GM23338 (cell line): Measurements from ENCODE around the gene TMEM63B. TPM values are rescaled to one million over a fixed set of nuclear protein-coding genes. Genes with fewer than 3 reads are reported as not detected.

ENCODE experiments used
- ATAC-seq: fragments of 200-7000 bp; cut with Tn5 transposase; 3 replicates; pipeline ENCODE4 v1.9.1; 2020
- DNase-seq: peaks from one replicate; pipeline ENCODE4 v3.0.0-alpha.2; 2015; ENCODE audit warnings: low spot score
- H2AFZ ChIP-seq: fragments of 200-600 bp; sonication (generic); 2 replicates; pipeline ENCODE4 v1.8.0; 2016; ENCODE audit warnings: antibody characterized with exemption, mild to moderate bottlenecking, moderate library complexity
- H3F3A ChIP-seq: fragments of 200-600 bp; sonication (generic); replicated peaks from 2 replicates; pipeline ENCODE4 v1.8.0; 2017; ENCODE audit warnings: antibody characterized with exemption, mixed run types, low read depth
- H3K27ac ChIP-seq: fragments of 200-600 bp; sonication (generic); 2 replicates; pipeline ENCODE4 v1.6.1; 2016; ENCODE audit warnings: low read depth
- H3K27me3 ChIP-seq: fragments of 200-600 bp; sonication (generic); 2 replicates; pipeline ENCODE4 v1.8.0; 2016; ENCODE audit warnings: mild to moderate bottlenecking, mixed run types, moderate library complexity; ENCODE audit not compliant: insufficient read depth
- H3K36me3 ChIP-seq: fragments of 200-600 bp; sonication (generic); 2 replicates; pipeline ENCODE4 v1.8.0; 2016; ENCODE audit warnings: mild to moderate bottlenecking; ENCODE audit not compliant: insufficient read depth
- H3K4me1 ChIP-seq: fragments of 200-600 bp; sonication (generic); 2 replicates; pipeline ENCODE4 v1.8.0; 2016; ENCODE audit warnings: mild to moderate bottlenecking, moderate library complexity; ENCODE audit not compliant: insufficient read depth
- H3K4me2 ChIP-seq: fragments of 200-600 bp; sonication (generic); 2 replicates; pipeline ENCODE4 v1.7.1; 2017; ENCODE audit warnings: mixed run types
- H3K4me3 ChIP-seq: fragments of 200-600 bp; sonication (generic); 2 replicates; pipeline ENCODE4 v1.6.1; 2016; ENCODE audit warnings: mixed run types
- H3K79me2 ChIP-seq: fragments of 200-600 bp; sonication (generic); replicated peaks from 2 replicates; pipeline ENCODE4 v1.8.0; 2017; ENCODE audit warnings: mild to moderate bottlenecking; ENCODE audit not compliant: insufficient read depth
- H3K9me2 ChIP-seq: fragments of 200-600 bp; sonication (generic); 2 replicates; pipeline ENCODE4 v1.8.0; 2017; ENCODE audit not compliant: insufficient read depth
- H4K20me1 ChIP-seq: fragments of 200-600 bp; sonication (generic); replicated peaks from 2 replicates; pipeline ENCODE4 v1.8.0; 2017; ENCODE audit warnings: mild to moderate bottlenecking; ENCODE audit not compliant: insufficient read depth
- H3K27ac Mint-ChIP-seq: 2 replicates; pipeline ENCODE4 v1.8.0; 2020; ENCODE audit warnings: inconsistent platforms, mild to moderate bottlenecking, moderate library complexity, mixed read lengths
- H3K27me3 Mint-ChIP-seq: 3 replicates; pipeline ENCODE4 v1.8.0; 2022; ENCODE audit warnings: low read depth, mild to moderate bottlenecking, moderate library complexity, mixed read lengths, inconsistent platforms; ENCODE audit not compliant: insufficient read depth, poor library complexity
- H3K36me3 Mint-ChIP-seq: 3 replicates; pipeline ENCODE4 v1.8.0; 2021; ENCODE audit warnings: low read depth, mild to moderate bottlenecking, inconsistent platforms, moderate library complexity, mixed read lengths
- H3K4me1 Mint-ChIP-seq: 3 replicates; pipeline ENCODE4 v1.8.0; 2020; ENCODE audit warnings: mild to moderate bottlenecking, inconsistent platforms, mixed read lengths
- H3K4me3 Mint-ChIP-seq: 3 replicates; pipeline ENCODE4 v1.8.0; 2021; ENCODE audit warnings: moderate library complexity, mild to moderate bottlenecking, inconsistent platforms, mixed read lengths
- H3K9me3 Mint-ChIP-seq: 3 replicates; pipeline ENCODE4 v1.8.0; 2020; ENCODE audit warnings: moderate library complexity, mild to moderate bottlenecking, inconsistent platforms, mixed read lengths
- CREB1 ChIP-seq: fragments of 250-450 bp; sonication (Bioruptor Pico); IDR thresholded peaks from 2 replicates; pipeline ENCODE4 v1.5.0; 2020; ENCODE audit warnings: low read depth, mild to moderate bottlenecking, moderate library complexity
- EZH2 ChIP-seq: fragments of 200-600 bp; sonication (generic); IDR thresholded peaks from one replicate; pipeline ENCODE4 v1.8.0; 2017; ENCODE audit warnings: antibody characterized with exemption, mild to moderate bottlenecking, low read depth; ENCODE audit not compliant: unreplicated experiment
- EZH2phosphoT487 ChIP-seq: fragments of 200-600 bp; sonication (generic); IDR thresholded peaks from one replicate; pipeline ENCODE4 v1.8.1; 2018; ENCODE audit warnings: antibody characterized with exemption; ENCODE audit not compliant: unreplicated experiment
- JUNB ChIP-seq: IDR thresholded peaks from one replicate; pipeline ENCODE4 v1.6.1; 2016; ENCODE audit warnings: antibody characterized with exemption; ENCODE audit not compliant: unreplicated experiment
- NANOG ChIP-seq: IDR thresholded peaks from 2 replicates; pipeline ENCODE4 v1.6.1; 2016; ENCODE audit warnings: antibody characterized with exemption, borderline replicate concordance
- POLR2AphosphoS5 ChIP-seq: IDR thresholded peaks from 2 replicates; pipeline ENCODE4 v1.6.1; 2016; ENCODE audit warnings: antibody characterized with exemption, low read depth
- ZNF114 ChIP-seq: fragments of 250-450 bp; sonication (Bioruptor Pico); IDR thresholded peaks from 2 replicates; pipeline ENCODE4 v1.5.0; 2020; ENCODE audit warnings: mild to moderate bottlenecking, moderate library complexity
- polyA plus RNA-seq: library from polyadenylated mRNA; unstranded; fragments of >200 nt; fragmentation: Nextera tagmentation; extraction: Ambion mirVana; gene quantifications from 2 replicates; pipeline ENCODE4 v1.2.1, GENCODE V29; 2016
- total RNA-seq: library from RNA; depleted of rRNA; stranded (reverse); fragments of >200 nt; shearing (Covaris generic); gene quantifications from 2 replicates; pipeline ENCODE4 v1.2.3, GENCODE V29; 2014
- TF ChIP-seq, protein P1 (sequence below): IDR thresholded peaks from one replicate; pipeline ENCODE4 v1.6.1; 2018; ENCODE audit warnings: antibody characterized with exemption; ENCODE audit not compliant: unreplicated experiment
- TF ChIP-seq, protein P2 (sequence below): fragments of 250-450 bp; sonication (Bioruptor Pico); IDR thresholded peaks from 2 replicates; pipeline ENCODE4 v1.5.0; 2020; ENCODE audit warnings: mild to moderate bottlenecking, moderate library complexity
- TF ChIP-seq, protein P3 (sequence below), 2 experiments: fragments of 200-600 bp in 1 of 2; sonication (generic) in 1 of 2; conservative IDR thresholded peaks; 2 replicates each; pipeline versions ENCODE4 v1.5.1 to v1.6.1; 2016 to 2017; ENCODE audit warnings: antibody characterized with exemption in 2 of 2, low read depth in 2 of 2, mild to moderate bottlenecking in 2 of 2, moderate library complexity in 1 of 2
- TF ChIP-seq, protein P4 (sequence below): IDR thresholded peaks from 2 replicates; pipeline ENCODE4 v1.6.1; 2016; ENCODE audit warnings: antibody characterized with exemption

TMEM63B gene
- total and polyA plus RNA-seq, 2 experiments from 2014 or later = 10.1 to 36.0 TPM

DNA sequence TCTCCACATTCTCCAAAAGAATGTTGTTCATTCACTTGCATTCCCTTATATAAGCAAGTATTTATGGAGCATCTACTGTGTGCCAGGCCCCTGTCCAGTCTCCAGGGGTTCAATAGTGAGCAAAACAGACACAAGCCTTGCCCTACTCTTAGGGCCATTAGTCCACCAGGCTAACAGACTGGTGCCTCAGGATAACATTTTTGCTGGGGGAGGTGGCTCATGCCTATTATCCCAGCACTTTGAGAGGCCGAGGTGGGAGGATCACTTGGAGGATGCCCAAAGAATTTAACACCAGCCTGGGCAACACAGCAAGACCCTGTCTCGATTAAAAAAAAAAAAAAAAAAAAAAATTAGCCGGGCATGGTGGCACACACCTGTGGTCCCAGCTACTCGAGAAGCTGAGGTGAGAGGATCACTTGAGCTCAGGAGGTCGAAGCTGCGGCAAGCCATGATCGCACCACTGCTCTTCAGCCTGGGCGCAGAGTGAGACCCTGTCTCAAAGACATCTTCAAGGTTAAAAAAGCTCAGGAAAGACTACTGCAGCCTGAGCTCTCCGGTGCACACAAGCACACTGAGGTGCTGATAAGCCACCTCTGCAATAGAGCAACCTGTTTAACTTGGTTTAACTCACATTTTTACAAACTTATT is 51.2 kb downstream of the TMEM63B start (continued):
- TF ChIP-seq ZNF114 (CRISPR knock-in tag) (no peak), CREB1 (CRISPR knock-in tag) (no peak), JUNB (no peak), EZH2phosphoT487 (no peak), POLR2AphosphoS5 (no peak), EZH2 (no peak), NANOG (no peak)
- TF ChIP-seq, protein P1, sequence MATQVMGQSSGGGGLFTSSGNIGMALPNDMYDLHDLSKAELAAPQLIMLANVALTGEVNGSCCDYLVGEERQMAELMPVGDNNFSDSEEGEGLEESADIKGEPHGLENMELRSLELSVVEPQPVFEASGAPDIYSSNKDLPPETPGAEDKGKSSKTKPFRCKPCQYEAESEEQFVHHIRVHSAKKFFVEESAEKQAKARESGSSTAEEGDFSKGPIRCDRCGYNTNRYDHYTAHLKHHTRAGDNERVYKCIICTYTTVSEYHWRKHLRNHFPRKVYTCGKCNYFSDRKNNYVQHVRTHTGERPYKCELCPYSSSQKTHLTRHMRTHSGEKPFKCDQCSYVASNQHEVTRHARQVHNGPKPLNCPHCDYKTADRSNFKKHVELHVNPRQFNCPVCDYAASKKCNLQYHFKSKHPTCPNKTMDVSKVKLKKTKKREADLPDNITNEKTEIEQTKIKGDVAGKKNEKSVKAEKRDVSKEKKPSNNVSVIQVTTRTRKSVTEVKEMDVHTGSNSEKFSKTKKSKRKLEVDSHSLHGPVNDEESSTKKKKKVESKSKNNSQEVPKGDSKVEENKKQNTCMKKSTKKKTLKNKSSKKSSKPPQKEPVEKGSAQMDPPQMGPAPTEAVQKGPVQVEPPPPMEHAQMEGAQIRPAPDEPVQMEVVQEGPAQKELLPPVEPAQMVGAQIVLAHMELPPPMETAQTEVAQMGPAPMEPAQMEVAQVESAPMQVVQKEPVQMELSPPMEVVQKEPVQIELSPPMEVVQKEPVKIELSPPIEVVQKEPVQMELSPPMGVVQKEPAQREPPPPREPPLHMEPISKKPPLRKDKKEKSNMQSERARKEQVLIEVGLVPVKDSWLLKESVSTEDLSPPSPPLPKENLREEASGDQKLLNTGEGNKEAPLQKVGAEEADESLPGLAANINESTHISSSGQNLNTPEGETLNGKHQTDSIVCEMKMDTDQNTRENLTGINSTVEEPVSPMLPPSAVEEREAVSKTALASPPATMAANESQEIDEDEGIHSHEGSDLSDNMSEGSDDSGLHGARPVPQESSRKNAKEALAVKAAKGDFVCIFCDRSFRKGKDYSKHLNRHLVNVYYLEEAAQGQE = no peak

DNA sequence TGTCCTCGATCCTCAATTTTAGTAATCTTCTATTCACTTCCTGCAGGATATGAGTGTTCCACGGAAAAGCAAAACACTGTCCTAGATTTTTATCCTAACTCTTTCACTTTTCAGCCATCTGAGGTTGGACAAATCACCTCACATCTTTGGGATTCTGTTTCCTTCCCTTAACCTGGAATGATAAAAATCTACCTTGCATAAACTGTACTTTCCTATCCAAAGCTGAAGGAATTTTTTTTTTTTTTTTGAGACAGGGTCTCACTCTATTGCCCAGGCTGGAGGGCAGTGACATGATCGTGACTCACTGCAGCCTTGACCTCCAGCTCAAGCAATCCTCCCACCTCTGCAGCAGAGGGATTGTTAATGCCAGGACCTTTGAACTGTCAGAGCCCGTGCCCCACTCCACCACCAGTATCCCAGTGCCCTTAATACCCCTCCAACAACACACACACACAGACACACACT is 51.8 kb downstream of the TMEM63B start:
- ATAC-seq = no peak
- H3K27ac ChIP-seq = no peak overlapping the region
- TF ChIP-seq, protein P2, sequence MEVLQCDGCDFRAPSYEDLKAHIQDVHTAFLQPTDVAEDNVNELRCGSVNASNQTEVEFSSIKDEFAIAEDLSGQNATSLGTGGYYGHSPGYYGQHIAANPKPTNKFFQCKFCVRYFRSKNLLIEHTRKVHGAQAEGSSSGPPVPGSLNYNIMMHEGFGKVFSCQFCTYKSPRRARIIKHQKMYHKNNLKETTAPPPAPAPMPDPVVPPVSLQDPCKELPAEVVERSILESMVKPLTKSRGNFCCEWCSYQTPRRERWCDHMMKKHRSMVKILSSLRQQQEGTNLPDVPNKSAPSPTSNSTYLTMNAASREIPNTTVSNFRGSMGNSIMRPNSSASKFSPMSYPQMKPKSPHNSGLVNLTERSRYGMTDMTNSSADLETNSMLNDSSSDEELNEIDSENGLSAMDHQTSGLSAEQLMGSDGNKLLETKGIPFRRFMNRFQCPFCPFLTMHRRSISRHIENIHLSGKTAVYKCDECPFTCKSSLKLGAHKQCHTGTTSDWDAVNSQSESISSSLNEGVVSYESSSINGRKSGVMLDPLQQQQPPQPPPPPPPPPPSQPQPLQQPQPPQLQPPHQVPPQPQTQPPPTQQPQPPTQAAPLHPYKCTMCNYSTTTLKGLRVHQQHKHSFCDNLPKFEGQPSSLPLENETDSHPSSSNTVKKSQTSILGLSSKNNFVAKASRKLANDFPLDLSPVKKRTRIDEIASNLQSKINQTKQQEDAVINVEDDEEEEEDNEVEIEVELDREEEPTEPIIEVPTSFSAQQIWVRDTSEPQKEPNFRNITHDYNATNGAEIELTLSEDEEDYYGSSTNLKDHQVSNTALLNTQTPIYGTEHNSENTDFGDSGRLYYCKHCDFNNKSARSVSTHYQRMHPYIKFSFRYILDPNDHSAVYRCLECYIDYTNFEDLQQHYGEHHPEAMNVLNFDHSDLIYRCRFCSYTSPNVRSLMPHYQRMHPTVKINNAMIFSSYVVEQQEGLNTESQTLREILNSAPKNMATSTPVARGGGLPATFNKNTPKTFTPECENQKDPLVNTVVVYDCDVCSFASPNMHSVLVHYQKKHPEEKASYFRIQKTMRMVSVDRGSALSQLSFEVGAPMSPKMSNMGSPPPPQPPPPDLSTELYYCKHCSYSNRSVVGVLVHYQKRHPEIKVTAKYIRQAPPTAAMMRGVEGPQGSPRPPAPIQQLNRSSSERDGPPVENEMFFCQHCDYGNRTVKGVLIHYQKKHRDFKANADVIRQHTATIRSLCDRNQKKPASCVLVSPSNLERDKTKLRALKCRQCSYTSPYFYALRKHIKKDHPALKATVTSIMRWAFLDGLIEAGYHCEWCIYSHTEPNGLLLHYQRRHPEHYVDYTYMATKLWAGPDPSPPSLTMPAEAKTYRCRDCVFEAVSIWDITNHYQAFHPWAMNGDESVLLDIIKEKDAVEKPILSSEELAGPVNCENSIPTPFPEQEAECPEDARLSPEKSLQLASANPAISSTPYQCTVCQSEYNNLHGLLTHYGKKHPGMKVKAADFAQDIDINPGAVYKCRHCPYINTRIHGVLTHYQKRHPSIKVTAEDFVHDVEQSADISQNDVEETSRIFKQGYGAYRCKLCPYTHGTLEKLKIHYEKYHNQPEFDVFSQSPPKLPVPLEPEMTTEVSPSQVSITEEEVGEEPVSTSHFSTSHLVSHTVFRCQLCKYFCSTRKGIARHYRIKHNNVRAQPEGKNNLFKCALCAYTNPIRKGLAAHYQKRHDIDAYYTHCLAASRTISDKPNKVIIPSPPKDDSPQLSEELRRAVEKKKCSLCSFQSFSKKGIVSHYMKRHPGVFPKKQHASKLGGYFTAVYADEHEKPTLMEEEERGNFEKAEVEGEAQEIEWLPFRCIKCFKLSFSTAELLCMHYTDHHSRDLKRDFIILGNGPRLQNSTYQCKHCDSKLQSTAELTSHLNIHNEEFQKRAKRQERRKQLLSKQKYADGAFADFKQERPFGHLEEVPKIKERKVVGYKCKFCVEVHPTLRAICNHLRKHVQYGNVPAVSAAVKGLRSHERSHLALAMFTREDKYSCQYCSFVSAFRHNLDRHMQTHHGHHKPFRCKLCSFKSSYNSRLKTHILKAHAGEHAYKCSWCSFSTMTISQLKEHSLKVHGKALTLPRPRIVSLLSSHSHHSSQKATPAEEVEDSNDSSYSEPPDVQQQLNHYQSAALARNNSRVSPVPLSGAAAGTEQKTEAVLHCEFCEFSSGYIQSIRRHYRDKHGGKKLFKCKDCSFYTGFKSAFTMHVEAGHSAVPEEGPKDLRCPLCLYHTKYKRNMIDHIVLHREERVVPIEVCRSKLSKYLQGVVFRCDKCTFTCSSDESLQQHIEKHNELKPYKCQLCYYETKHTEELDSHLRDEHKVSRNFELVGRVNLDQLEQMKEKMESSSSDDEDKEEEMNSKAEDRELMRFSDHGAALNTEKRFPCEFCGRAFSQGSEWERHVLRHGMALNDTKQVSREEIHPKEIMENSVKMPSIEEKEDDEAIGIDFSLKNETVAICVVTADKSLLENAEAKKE (CRISPR knock-in tag) = no peak
- TF ChIP-seq, protein P3, sequence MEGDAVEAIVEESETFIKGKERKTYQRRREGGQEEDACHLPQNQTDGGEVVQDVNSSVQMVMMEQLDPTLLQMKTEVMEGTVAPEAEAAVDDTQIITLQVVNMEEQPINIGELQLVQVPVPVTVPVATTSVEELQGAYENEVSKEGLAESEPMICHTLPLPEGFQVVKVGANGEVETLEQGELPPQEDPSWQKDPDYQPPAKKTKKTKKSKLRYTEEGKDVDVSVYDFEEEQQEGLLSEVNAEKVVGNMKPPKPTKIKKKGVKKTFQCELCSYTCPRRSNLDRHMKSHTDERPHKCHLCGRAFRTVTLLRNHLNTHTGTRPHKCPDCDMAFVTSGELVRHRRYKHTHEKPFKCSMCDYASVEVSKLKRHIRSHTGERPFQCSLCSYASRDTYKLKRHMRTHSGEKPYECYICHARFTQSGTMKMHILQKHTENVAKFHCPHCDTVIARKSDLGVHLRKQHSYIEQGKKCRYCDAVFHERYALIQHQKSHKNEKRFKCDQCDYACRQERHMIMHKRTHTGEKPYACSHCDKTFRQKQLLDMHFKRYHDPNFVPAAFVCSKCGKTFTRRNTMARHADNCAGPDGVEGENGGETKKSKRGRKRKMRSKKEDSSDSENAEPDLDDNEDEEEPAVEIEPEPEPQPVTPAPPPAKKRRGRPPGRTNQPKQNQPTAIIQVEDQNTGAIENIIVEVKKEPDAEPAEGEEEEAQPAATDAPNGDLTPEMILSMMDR (conservative IDR thresholded peaks at IDR 0.05; ENCODE audit: low read depth in 2 of 2) = no peak
- TF ChIP-seq NANOG = no peak
- TF ChIP-seq JUNB = no peak
- TF ChIP-seq, protein P4, sequence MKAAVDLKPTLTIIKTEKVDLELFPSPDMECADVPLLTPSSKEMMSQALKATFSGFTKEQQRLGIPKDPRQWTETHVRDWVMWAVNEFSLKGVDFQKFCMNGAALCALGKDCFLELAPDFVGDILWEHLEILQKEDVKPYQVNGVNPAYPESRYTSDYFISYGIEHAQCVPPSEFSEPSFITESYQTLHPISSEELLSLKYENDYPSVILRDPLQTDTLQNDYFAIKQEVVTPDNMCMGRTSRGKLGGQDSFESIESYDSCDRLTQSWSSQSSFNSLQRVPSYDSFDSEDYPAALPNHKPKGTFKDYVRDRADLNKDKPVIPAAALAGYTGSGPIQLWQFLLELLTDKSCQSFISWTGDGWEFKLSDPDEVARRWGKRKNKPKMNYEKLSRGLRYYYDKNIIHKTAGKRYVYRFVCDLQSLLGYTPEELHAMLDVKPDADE = no peak

More for the DNA sequence above, 51.8 kb downstream of the TMEM63B start:
- no peak overlapping the region for H3K4me3 Mint-ChIP-seq
- no peak overlapping the region for H3K4me3 ChIP-seq
- DNase-seq = no peak
- no peaks in the 10 kb centered on the region; the same call in 2 of the 3 replicates for H3K36me3 Mint-ChIP-seq
- H3K36me3 ChIP-seq = no peaks in the 10 kb centered on the region
- H3K27me3 ChIP-seq = no peaks in the 10 kb centered on the region
- no peaks in the 10 kb centered on the region for H3F3A ChIP-seq
- no peaks in the 10 kb centered on the region for H3K9me2 ChIP-seq
- H3K27ac Mint-ChIP-seq = no peak overlapping the region
- no peak overlapping the region for H2AFZ ChIP-seq
- H3K4me1 Mint-ChIP-seq = peaks cover 21% of the 10 kb centered on the region
- no peak overlapping the region for H3K4me2 ChIP-seq
- H3K4me1 ChIP-seq = no peaks in the 10 kb centered on the region; the same call in 1 of the 2 replicates
- H3K9me3 Mint-ChIP-seq = no peaks in the 10 kb centered on the region
- peaks cover 22% of the 10 kb centered on the region for H3K27me3 Mint-ChIP-seq
- H4K20me1 ChIP-seq = no peaks in the 10 kb centered on the region
- no peaks in the 10 kb centered on the region for H3K79me2 ChIP-seq
